ENCODE data around the gene JAK2.

The JAK2 gene

GRCh38 chr9:5110867-5111681 is 126.0 kb downstream of the JAK2 start:
- no peaks in the 10 kb centered on the region for H3K4me1 ChIP-seq (ENCODE audit: control insufficient read depth in 1 of 2, insufficient read depth in 2 of 2, low read length in 2 of 2)
- H3K9me3 ChIP-seq (ENCODE audit: control insufficient read depth in 1 of 2, low read length in 2 of 2): peaks cover 0 to 13% of the 10 kb centered on the region in 2 donors
- no peaks in the 10 kb centered on the region for H3K27me3 ChIP-seq (ENCODE audit: low read depth, low read length)
- H3K27ac ChIP-seq (ENCODE audit: low read length): no peak overlapping the region
- H3K36me3 ChIP-seq (ENCODE audit: control insufficient read depth in 1 of 2, insufficient read depth in 2 of 2, low read length in 2 of 2): peaks cover 7 to 8% of the 10 kb centered on the region in 2 donors
- H3K4me3 ChIP-seq (ENCODE audit: low read depth in 1 of 2, low read length in 2 of 2): no peak overlapping the region

- H3K36me3 ChIP-seq (ENCODE audit: control insufficient read depth in 1 of 2, insufficient read depth in 2 of 2, low read length in 2 of 2): peaks cover 7 to 8% of the 10 kb centered on the region in 2 donors
- H3K4me1 ChIP-seq (ENCODE audit: control insufficient read depth in 1 of 2, insufficient read depth in 2 of 2, low read length in 2 of 2): no peaks in the 10 kb centered on the region
These were observed 126.6 kb downstream of the JAK2 start for GRCh38 chr9:5111696-5112095.

GRCh38 chr9:5112109-5112592 is 127.1 kb downstream of the JAK2 start:
- Histone ChIP-seq H3K4me1 (ENCODE audit: control insufficient read depth in 1 of 2, insufficient read depth in 2 of 2, low read length in 2 of 2) (no peaks in the 10 kb centered on the region), H3K36me3 (ENCODE audit: control insufficient read depth in 1 of 2, insufficient read depth in 2 of 2, low read length in 2 of 2) (peaks cover 7 to 8% of the 10 kb centered on the region in 2 donors), H3K27ac (ENCODE audit: low read length) (no peak overlapping the region), H3K9me3 (ENCODE audit: control insufficient read depth in 1 of 2, low read length in 2 of 2) (peaks cover 0 to 13% of the 10 kb centered on the region in 2 donors), H3K27me3 (ENCODE audit: low read depth, low read length) (no peaks in the 10 kb centered on the region), H3K4me3 (ENCODE audit: low read depth in 1 of 2, low read length in 2 of 2) (no peak overlapping the region)

More at GRCh38 chr9:5111696-5112095, 126.6 kb downstream of the JAK2 start:
- Histone ChIP-seq H3K9me3 (ENCODE audit: control insufficient read depth in 1 of 2, low read length in 2 of 2) (peaks cover 0 to 13% of the 10 kb centered on the region in 2 donors), H3K27me3 (ENCODE audit: low read depth, low read length) (no peaks in the 10 kb centered on the region), H3K27ac (ENCODE audit: low read length) (no peak overlapping the region), H3K4me3 (ENCODE audit: low read depth in 1 of 2, low read length in 2 of 2) (no peak overlapping the region)

GRCh38 chr9:5112646-5113045 is 127.6 kb downstream of the JAK2 start:
- Histone ChIP-seq H3K4me1 (ENCODE audit: control insufficient read depth in 1 of 2, insufficient read depth in 2 of 2, low read length in 2 of 2) (no peaks in the 10 kb centered on the region), H3K4me3 (ENCODE audit: low read depth in 1 of 2, low read length in 2 of 2) (no peak overlapping the region), H3K9me3 (ENCODE audit: control insufficient read depth in 1 of 2, low read length in 2 of 2) (peaks cover 0 to 13% of the 10 kb centered on the region in 2 donors), H3K27me3 (ENCODE audit: low read depth, low read length) (no peaks in the 10 kb centered on the region), H3K36me3 (ENCODE audit: control insufficient read depth in 1 of 2, insufficient read depth in 2 of 2, low read length in 2 of 2) (peaks cover 7 to 8% of the 10 kb centered on the region in 2 donors), H3K27ac (ENCODE audit: low read length) (no peak overlapping the region)

GRCh38 chr9:5113523-5113922 is 128.5 kb downstream of the JAK2 start:
- H3K9me3 ChIP-seq (ENCODE audit: control insufficient read depth in 1 of 2, low read length in 2 of 2): peaks cover 0 to 13% of the 10 kb centered on the region in 2 donors
- H3K36me3 ChIP-seq (ENCODE audit: control insufficient read depth in 1 of 2, insufficient read depth in 2 of 2, low read length in 2 of 2): peaks cover 7 to 8% of the 10 kb centered on the region in 2 donors
- H3K4me3 ChIP-seq (ENCODE audit: low read depth in 1 of 2, low read length in 2 of 2): no peak overlapping the region
- H3K27me3 ChIP-seq (ENCODE audit: low read depth, low read length): no peaks in the 10 kb centered on the region
- H3K27ac ChIP-seq (ENCODE audit: low read length): no peak overlapping the region
- no peaks in the 10 kb centered on the region for H3K4me1 ChIP-seq (ENCODE audit: control insufficient read depth in 1 of 2, insufficient read depth in 2 of 2, low read length in 2 of 2)

GRCh38 chr9:5113994-5114748 is 129.1 kb downstream of the JAK2 start:
- H3K4me1 ChIP-seq (ENCODE audit: control insufficient read depth in 1 of 2, insufficient read depth in 2 of 2, low read length in 2 of 2): no peaks in the 10 kb centered on the region
- no peak overlapping the region for H3K27ac ChIP-seq (ENCODE audit: low read length)
- peaks cover 0 to 13% of the 10 kb centered on the region in 2 donors for H3K9me3 ChIP-seq (ENCODE audit: control insufficient read depth in 1 of 2, low read length in 2 of 2)
- no peaks in the 10 kb centered on the region for H3K27me3 ChIP-seq (ENCODE audit: low read depth, low read length)
- H3K36me3 ChIP-seq (ENCODE audit: control insufficient read depth in 1 of 2, insufficient read depth in 2 of 2, low read length in 2 of 2): peaks cover 7 to 8% of the 10 kb centered on the region in 2 donors
- no peak overlapping the region for H3K4me3 ChIP-seq (ENCODE audit: low read depth in 1 of 2, low read length in 2 of 2)

GRCh38 chr9:5122116-5122515 is 137.0 kb downstream of the JAK2 start:
- H3K36me3 ChIP-seq (ENCODE audit: control insufficient read depth in 1 of 2, insufficient read depth in 2 of 2, low read length in 2 of 2): peaks cover 23 to 39% of the 10 kb centered on the region in 2 donors
- H3K27me3 ChIP-seq (ENCODE audit: low read depth, low read length): no peaks in the 10 kb centered on the region
- peaks cover 0 to 2% of the 10 kb centered on the region in 2 donors for H3K9me3 ChIP-seq (ENCODE audit: control insufficient read depth in 1 of 2, low read length in 2 of 2)
- no peak overlapping the region for H3K4me3 ChIP-seq (ENCODE audit: low read depth in 1 of 2, low read length in 2 of 2)
- H3K4me1 ChIP-seq (ENCODE audit: control insufficient read depth in 1 of 2, insufficient read depth in 2 of 2, low read length in 2 of 2): no peaks in the 10 kb centered on the region
- H3K27ac ChIP-seq (ENCODE audit: low read length): no peak overlapping the region

- Histone ChIP-seq H3K36me3 (ENCODE audit: control insufficient read depth in 1 of 2, insufficient read depth in 2 of 2, low read length in 2 of 2) (peaks cover 23 to 39% of the 10 kb centered on the region in 2 donors), H3K4me1 (ENCODE audit: control insufficient read depth in 1 of 2, insufficient read depth in 2 of 2, low read length in 2 of 2) (no peaks in the 10 kb centered on the region), H3K27ac (ENCODE audit: low read length) (no peak overlapping the region), H3K4me3 (ENCODE audit: low read depth in 1 of 2, low read length in 2 of 2) (no peak overlapping the region), H3K27me3 (ENCODE audit: low read depth, low read length) (no peaks in the 10 kb centered on the region), H3K9me3 (ENCODE audit: control insufficient read depth in 1 of 2, low read length in 2 of 2) (peaks cover 0 to 2% of the 10 kb centered on the region in 2 donors)
These were observed 137.4 kb downstream of the JAK2 start for GRCh38 chr9:5122516-5122915.

GRCh38 chr9:5140151-5140550 is 155.1 kb downstream of the JAK2 start:
- Histone ChIP-seq H3K27ac (ENCODE audit: low read length) (no peak overlapping the region), H3K4me3 (ENCODE audit: low read depth in 1 of 2, low read length in 2 of 2) (no peak overlapping the region), H3K4me1 (ENCODE audit: control insufficient read depth in 1 of 2, insufficient read depth in 2 of 2, low read length in 2 of 2) (no peaks in the 10 kb centered on the region), H3K36me3 (ENCODE audit: control insufficient read depth in 1 of 2, insufficient read depth in 2 of 2, low read length in 2 of 2) (peaks cover 5 to 21% of the 10 kb centered on the region in 2 donors), H3K9me3 (ENCODE audit: control insufficient read depth in 1 of 2, low read length in 2 of 2) (peaks cover 0 to 21% of the 10 kb centered on the region in 2 donors), H3K27me3 (ENCODE audit: low read depth, low read length) (no peaks in the 10 kb centered on the region)

GRCh38 chr9:5144217-5144616 is 159.1 kb downstream of the JAK2 start:
- Histone ChIP-seq H3K27me3 (ENCODE audit: low read depth, low read length) (no peaks in the 10 kb centered on the region), H3K4me3 (ENCODE audit: low read depth in 1 of 2, low read length in 2 of 2) (no peak overlapping the region), H3K9me3 (ENCODE audit: control insufficient read depth in 1 of 2, low read length in 2 of 2) (peaks cover 0 to 39% of the 10 kb centered on the region in 2 donors), H3K4me1 (ENCODE audit: control insufficient read depth in 1 of 2, insufficient read depth in 2 of 2, low read length in 2 of 2) (no peaks in the 10 kb centered on the region), H3K27ac (ENCODE audit: low read length) (no peak overlapping the region), H3K36me3 (ENCODE audit: control insufficient read depth in 1 of 2, insufficient read depth in 2 of 2, low read length in 2 of 2) (peaks cover 15 to 50% of the 10 kb centered on the region in 2 donors)

GRCh38 chr9:5146241-5146640 is 161.2 kb downstream of the JAK2 start:
- no peak overlapping the region for H3K27ac ChIP-seq (ENCODE audit: low read length)
- peaks cover 0 to 46% of the 10 kb centered on the region in 2 donors for H3K9me3 ChIP-seq (ENCODE audit: control insufficient read depth in 1 of 2, low read length in 2 of 2)
- no peaks in the 10 kb centered on the region for H3K27me3 ChIP-seq (ENCODE audit: low read depth, low read length)
- H3K36me3 ChIP-seq (ENCODE audit: control insufficient read depth in 1 of 2, insufficient read depth in 2 of 2, low read length in 2 of 2): peaks cover 15 to 50% of the 10 kb centered on the region in 2 donors
- H3K4me3 ChIP-seq (ENCODE audit: low read depth in 1 of 2, low read length in 2 of 2): no peak overlapping the region
- no peaks in the 10 kb centered on the region for H3K4me1 ChIP-seq (ENCODE audit: control insufficient read depth in 1 of 2, insufficient read depth in 2 of 2, low read length in 2 of 2)

All from muscle layer of duodenum (tissue), 2 donors.